ENCODE measurements around the gene U2SURP. TPM values are rescaled to one million over a fixed set of nuclear protein-coding genes. Genes with fewer than 3 reads are reported as not detected.
"Not testable (repeated sequence)": the region's sequence is repeated elsewhere in the genome, so short reads cannot be mapped to it uniquely, and the experiment has no call there.

The U2SURP gene
- polyA plus RNA-seq, 1 donor: 101 TPM

- no CpG with 5 or more reads among the region's 2 CpGs for WGBS (ENCODE audit: insufficient coverage, low lambda C conversion rate)
- Histone ChIP-seq H3K9me3 (ENCODE audit: control insufficient read depth, low read depth, low read length) (no peaks in the 10 kb centered on the region), H3K4me3 (ENCODE audit: low read length) (no peak overlapping the region)
These were observed 3.5 kb downstream of the U2SURP start for GRCh38 chr3:143004823-143005222.

GRCh38 chr3:143010024-143010423 is 8.7 kb downstream of the U2SURP start:
- WGBS (ENCODE audit: insufficient coverage, low lambda C conversion rate): 90% methylated on average over 2 of the region's 3 CpGs
- no peak for DNase-seq
- no peak overlapping the region for H3K27ac ChIP-seq (ENCODE audit: low read length)
- H3K9me3 ChIP-seq (ENCODE audit: control insufficient read depth, low read depth, low read length): no peaks in the 10 kb centered on the region
- no peak overlapping the region for H3K4me3 ChIP-seq (ENCODE audit: low read length)
- H3K27me3 ChIP-seq (ENCODE audit: control insufficient read depth, insufficient read depth, low read length): no peaks in the 10 kb centered on the region
- no peaks in the 10 kb centered on the region for H3K4me1 ChIP-seq (ENCODE audit: control insufficient read depth, insufficient read depth, low read length)
- H3K36me3 ChIP-seq (ENCODE audit: control insufficient read depth, insufficient read depth, low read length): peaks cover 3% of the 10 kb centered on the region

More at GRCh38 chr3:143004823-143005222, 3.5 kb downstream of the U2SURP start:
- DNase-seq: no peak
- Histone ChIP-seq H3K36me3 (ENCODE audit: control insufficient read depth, insufficient read depth, low read length) (no peaks in the 10 kb centered on the region), H3K27ac (ENCODE audit: low read length) (no peak overlapping the region), H3K27me3 (ENCODE audit: control insufficient read depth, insufficient read depth, low read length) (no peaks in the 10 kb centered on the region), H3K4me1 (ENCODE audit: control insufficient read depth, insufficient read depth, low read length) (peaks cover 4% of the 10 kb centered on the region)

- Histone ChIP-seq H3K4me3 (ENCODE audit: low read length) (no peak overlapping the region), H3K36me3 (ENCODE audit: control insufficient read depth, insufficient read depth, low read length) (peaks cover 3% of the 10 kb centered on the region), H3K9me3 (ENCODE audit: control insufficient read depth, low read depth, low read length) (no peaks in the 10 kb centered on the region), H3K27ac (ENCODE audit: low read length) (no peak overlapping the region), H3K4me1 (ENCODE audit: control insufficient read depth, insufficient read depth, low read length) (no peaks in the 10 kb centered on the region), H3K27me3 (ENCODE audit: control insufficient read depth, insufficient read depth, low read length) (no peaks in the 10 kb centered on the region)
- no peak for DNase-seq
- whole genome bisulfite sequencing (ENCODE audit: insufficient coverage, low lambda C conversion rate): 72% methylated on average over 2 of the region's 3 CpGs
These were observed 10.3 kb downstream of the U2SURP start for GRCh38 chr3:143011705-143012104.

GRCh38 chr3:143014921-143015320 is 13.6 kb downstream of the U2SURP start:
- Histone ChIP-seq H3K27ac (ENCODE audit: low read length) (no peak overlapping the region), H3K4me1 (ENCODE audit: control insufficient read depth, insufficient read depth, low read length) (no peaks in the 10 kb centered on the region), H3K27me3 (ENCODE audit: control insufficient read depth, insufficient read depth, low read length) (no peaks in the 10 kb centered on the region), H3K9me3 (ENCODE audit: control insufficient read depth, low read depth, low read length) (no peaks in the 10 kb centered on the region), H3K4me3 (ENCODE audit: low read length) (no peak overlapping the region), H3K36me3 (ENCODE audit: control insufficient read depth, insufficient read depth, low read length) (peaks cover 20% of the 10 kb centered on the region)
- no peak for DNase-seq

- Histone ChIP-seq H3K27me3 (ENCODE audit: control insufficient read depth, insufficient read depth, low read length) (no peaks in the 10 kb centered on the region), H3K9me3 (ENCODE audit: control insufficient read depth, low read depth, low read length) (no peaks in the 10 kb centered on the region), H3K4me1 (ENCODE audit: control insufficient read depth, insufficient read depth, low read length) (no peaks in the 10 kb centered on the region), H3K36me3 (ENCODE audit: control insufficient read depth, insufficient read depth, low read length) (peaks cover 34% of the 10 kb centered on the region), H3K4me3 (ENCODE audit: low read length) (no peak overlapping the region), H3K27ac (ENCODE audit: low read length) (no peak overlapping the region)
- peak in 1 of 2 donors; percentile 4 for DNase-seq
- 91% methylated on average over 3 of the region's 3 CpGs for WGBS (ENCODE audit: insufficient coverage, low lambda C conversion rate)
These were observed 15.1 kb downstream of the U2SURP start for GRCh38 chr3:143016321-143016972.

GRCh38 chr3:143024351-143024960 is 23.1 kb downstream of the U2SURP start:
- no peak overlapping the region for H3K4me3 ChIP-seq (ENCODE audit: low read length)
- no peaks in the 10 kb centered on the region for H3K9me3 ChIP-seq (ENCODE audit: control insufficient read depth, low read depth, low read length)
- no peak overlapping the region for H3K27ac ChIP-seq (ENCODE audit: low read length)
- no peak for DNase-seq
- 100% methylated on average over 2 of the region's 4 CpGs for WGBS (ENCODE audit: insufficient coverage, low lambda C conversion rate)
- no peaks in the 10 kb centered on the region for H3K27me3 ChIP-seq (ENCODE audit: control insufficient read depth, insufficient read depth, low read length)
- H3K36me3 ChIP-seq (ENCODE audit: control insufficient read depth, insufficient read depth, low read length): peaks cover 53% of the 10 kb centered on the region
- no peaks in the 10 kb centered on the region for H3K4me1 ChIP-seq (ENCODE audit: control insufficient read depth, insufficient read depth, low read length)

GRCh38 chr3:143031327-143031726 is 30.0 kb downstream of the U2SURP start:
- Histone ChIP-seq H3K4me3 (ENCODE audit: low read length) (no peak overlapping the region), H3K27ac (ENCODE audit: low read length) (no peak overlapping the region), H3K4me1 (ENCODE audit: control insufficient read depth, insufficient read depth, low read length) (no peaks in the 10 kb centered on the region), H3K36me3 (ENCODE audit: control insufficient read depth, insufficient read depth, low read length) (peaks cover 62% of the 10 kb centered on the region), H3K9me3 (ENCODE audit: control insufficient read depth, low read depth, low read length) (no peaks in the 10 kb centered on the region), H3K27me3 (ENCODE audit: control insufficient read depth, insufficient read depth, low read length) (no peaks in the 10 kb centered on the region)
- no peak for DNase-seq
- WGBS (ENCODE audit: insufficient coverage, low lambda C conversion rate): no CpG with 5 or more reads among the region's 2 CpGs

- H3K4me3 ChIP-seq (ENCODE audit: low read length); H3K27ac ChIP-seq (ENCODE audit: low read length); H3K4me1 ChIP-seq (ENCODE audit: control insufficient read depth, insufficient read depth, low read length); H3K9me3 ChIP-seq (ENCODE audit: control insufficient read depth, low read depth, low read length); H3K27me3 ChIP-seq (ENCODE audit: control insufficient read depth, insufficient read depth, low read length): not testable (repeated sequence)
- WGBS (ENCODE audit: insufficient coverage, low lambda C conversion rate): no CpG with 5 or more reads among the region's 4 CpGs
- DNase-seq: peak in 1 of 2 donors; percentile 5
- H3K36me3 ChIP-seq (ENCODE audit: control insufficient read depth, insufficient read depth, low read length): peaks cover 62% of the 10 kb centered on the region
These were observed 30.5 kb downstream of the U2SURP start for GRCh38 chr3:143031796-143032387.

- Histone ChIP-seq H3K27me3 (ENCODE audit: control insufficient read depth, insufficient read depth, low read length) (no peaks in the 10 kb centered on the region), H3K4me1 (ENCODE audit: control insufficient read depth, insufficient read depth, low read length) (peaks cover 3% of the 10 kb centered on the region), H3K4me3 (ENCODE audit: low read length) (no peak overlapping the region), H3K36me3 (ENCODE audit: control insufficient read depth, insufficient read depth, low read length) (peaks cover 46% of the 10 kb centered on the region), H3K27ac (ENCODE audit: low read length) (no peak overlapping the region), H3K9me3 (ENCODE audit: control insufficient read depth, low read depth, low read length) (no peaks in the 10 kb centered on the region)
- no peak for DNase-seq
- 100% methylated on average over 1 of the region's 3 CpGs for WGBS (ENCODE audit: insufficient coverage, low lambda C conversion rate)
These were observed 34.3 kb downstream of the U2SURP start for GRCh38 chr3:143035466-143036211.

- peak; percentile 70 to 91 for DNase-seq
- peak overlapping the region; percentile 61 for H3K27ac ChIP-seq (ENCODE audit: low read length)
These were observed 35.2 kb downstream of the U2SURP start for GRCh38 chr3:143036557-143036956.

More at GRCh38 chr3:143036557-143036956, 35.2 kb downstream of the U2SURP start:
- WGBS (ENCODE audit: insufficient coverage, low lambda C conversion rate): 13% methylated on average over 1 of the region's 2 CpGs
- H3K27me3 ChIP-seq (ENCODE audit: control insufficient read depth, insufficient read depth, low read length): no peaks in the 10 kb centered on the region
- no peaks in the 10 kb centered on the region for H3K9me3 ChIP-seq (ENCODE audit: control insufficient read depth, low read depth, low read length)
- H3K36me3 ChIP-seq (ENCODE audit: control insufficient read depth, insufficient read depth, low read length): peaks cover 40% of the 10 kb centered on the region
- peaks cover 3% of the 10 kb centered on the region for H3K4me1 ChIP-seq (ENCODE audit: control insufficient read depth, insufficient read depth, low read length)
- H3K4me3 ChIP-seq (ENCODE audit: low read length): no peak overlapping the region
